WTC11 (cell line): ENCODE data around the gene VEZF1. TPM values are rescaled to one million over a fixed set of nuclear protein-coding genes. Genes with fewer than 3 reads are reported as not detected.
A peak's percentile ranks its signal among the peaks of the same experiment; 100 is the strongest.

ENCODE experiments used
- ATAC-seq: fragments of 200-7000 bp; cut with Tn5 transposase; 2 replicates; pipeline ENCODE4 v1.10.0; 2021; ENCODE audit warnings: mild to moderate bottlenecking, moderate library complexity
- CTCF ChIA-PET: fragments of 300-600 bp; sonication (Branson Sonifier 250); formaldehyde crosslinking; loops from one replicate; lab custom pipeline; 2021; ENCODE audit warnings: antibody characterized with exemption; lab: Charles Lee
- POLR2A ChIA-PET: fragments of 350-600 bp; sonication (Branson Sonifier 250); formaldehyde crosslinking; loops from one replicate; lab custom pipeline; 2021; ENCODE audit warnings: antibody characterized with exemption; lab: Charles Lee
- DNase-seq: peaks from one replicate; pipeline ENCODE4 v3.0.0; 2021; ENCODE audit warnings: low spot score
- H3K27ac Mint-ChIP-seq: 2 replicates; pipeline ENCODE4 v1.8.0; 2021; ENCODE audit warnings: mixed read lengths
- H3K27me3 Mint-ChIP-seq: 2 replicates; pipeline ENCODE4 v1.8.0; 2021; ENCODE audit warnings: low read depth, mild to moderate bottlenecking, moderate library complexity, mixed read lengths
- H3K36me3 Mint-ChIP-seq: 2 replicates; pipeline ENCODE4 v1.8.0; 2021; ENCODE audit warnings: mixed read lengths
- H3K4me1 Mint-ChIP-seq: 2 replicates; pipeline ENCODE4 v1.8.0; 2022; ENCODE audit warnings: mixed read lengths
- H3K4me3 Mint-ChIP-seq: 2 replicates; pipeline ENCODE4 v1.8.0; 2021; ENCODE audit warnings: mild to moderate bottlenecking, moderate library complexity, mixed read lengths
- H3K9me3 Mint-ChIP-seq: 2 replicates; pipeline ENCODE4 v1.8.0; 2021; ENCODE audit warnings: mixed read lengths
- CREB1 ChIP-seq: sonication (generic); formaldehyde crosslinking; IDR thresholded peaks from 2 replicates; pipeline ENCODE4 v1.8.0; 2023; ENCODE audit warnings: mild to moderate bottlenecking, missing genetic modification reagents
- ELF4 ChIP-seq: sonication (generic); formaldehyde crosslinking; IDR thresholded peaks from 2 replicates; pipeline ENCODE4 v1.8.1; 2022; ENCODE audit warnings: low read depth, mild to moderate bottlenecking, moderate library complexity, missing genetic modification reagents
- FOXP1 ChIP-seq: sonication (generic); formaldehyde crosslinking; IDR thresholded peaks from 2 replicates; pipeline ENCODE4 v1.8.0; 2022; ENCODE audit warnings: missing genetic modification reagents, mild to moderate bottlenecking, moderate library complexity, borderline replicate concordance
- NR1H2 ChIP-seq: sonication (generic); formaldehyde crosslinking; IDR thresholded peaks from 2 replicates; pipeline ENCODE4 v1.9.0; 2021; ENCODE audit warnings: mild to moderate bottlenecking, moderate library complexity, missing genetic modification reagents
- RELA ChIP-seq: sonication (generic); formaldehyde crosslinking; IDR thresholded peaks from 2 replicates; pipeline ENCODE4 v1.8.1; 2022; ENCODE audit warnings: missing genetic modification reagents, mild to moderate bottlenecking, borderline replicate concordance
- ZNF281 ChIP-seq: sonication (generic); formaldehyde crosslinking; IDR thresholded peaks from 2 replicates; pipeline ENCODE4 v1.8.0; 2023; ENCODE audit warnings: mild to moderate bottlenecking, missing genetic modification reagents
- total RNA-seq: library from RNA; stranded (reverse); gene quantifications from 3 replicates; pipeline ENCODE4 v1.2.3, GENCODE V29; 2021
- TF ChIP-seq, protein P1 (sequence below): sonication (generic); formaldehyde crosslinking; IDR thresholded peaks from 2 replicates; pipeline ENCODE4 v1.8.0; 2022; ENCODE audit warnings: missing genetic modification reagents
- TF ChIP-seq, protein P2 (sequence below): sonication (generic); formaldehyde crosslinking; IDR thresholded peaks from 2 replicates; pipeline ENCODE4 v1.8.1; 2023; ENCODE audit warnings: mild to moderate bottlenecking, missing genetic modification reagents
- TF ChIP-seq, protein P3 (sequence below): sonication (generic); formaldehyde crosslinking; IDR thresholded peaks from 2 replicates; pipeline ENCODE4 v1.8.1; 2022; ENCODE audit warnings: mild to moderate bottlenecking, missing genetic modification reagents, moderate library complexity, borderline replicate concordance
- TF ChIP-seq, protein P4 (sequence below): sonication (generic); formaldehyde crosslinking; IDR thresholded peaks from 2 replicates; pipeline ENCODE4 v1.8.0; 2023; ENCODE audit warnings: missing genetic modification reagents, mild to moderate bottlenecking, borderline replicate concordance
- TF ChIP-seq, protein P5 (sequence below): sonication (generic); formaldehyde crosslinking; IDR thresholded peaks from 2 replicates; pipeline ENCODE4 v1.8.0; 2022; ENCODE audit warnings: mild to moderate bottlenecking, missing genetic modification reagents
- TF ChIP-seq, protein P6 (sequence below): sonication (generic); formaldehyde crosslinking; IDR thresholded peaks from 2 replicates; pipeline ENCODE4 v1.8.1; 2022; ENCODE audit warnings: low read depth, missing genetic modification reagents, borderline replicate concordance

Gene VEZF1
- total RNA-seq, 1 experiment from 2014 or later, result 43.3 TPM

DNA sequence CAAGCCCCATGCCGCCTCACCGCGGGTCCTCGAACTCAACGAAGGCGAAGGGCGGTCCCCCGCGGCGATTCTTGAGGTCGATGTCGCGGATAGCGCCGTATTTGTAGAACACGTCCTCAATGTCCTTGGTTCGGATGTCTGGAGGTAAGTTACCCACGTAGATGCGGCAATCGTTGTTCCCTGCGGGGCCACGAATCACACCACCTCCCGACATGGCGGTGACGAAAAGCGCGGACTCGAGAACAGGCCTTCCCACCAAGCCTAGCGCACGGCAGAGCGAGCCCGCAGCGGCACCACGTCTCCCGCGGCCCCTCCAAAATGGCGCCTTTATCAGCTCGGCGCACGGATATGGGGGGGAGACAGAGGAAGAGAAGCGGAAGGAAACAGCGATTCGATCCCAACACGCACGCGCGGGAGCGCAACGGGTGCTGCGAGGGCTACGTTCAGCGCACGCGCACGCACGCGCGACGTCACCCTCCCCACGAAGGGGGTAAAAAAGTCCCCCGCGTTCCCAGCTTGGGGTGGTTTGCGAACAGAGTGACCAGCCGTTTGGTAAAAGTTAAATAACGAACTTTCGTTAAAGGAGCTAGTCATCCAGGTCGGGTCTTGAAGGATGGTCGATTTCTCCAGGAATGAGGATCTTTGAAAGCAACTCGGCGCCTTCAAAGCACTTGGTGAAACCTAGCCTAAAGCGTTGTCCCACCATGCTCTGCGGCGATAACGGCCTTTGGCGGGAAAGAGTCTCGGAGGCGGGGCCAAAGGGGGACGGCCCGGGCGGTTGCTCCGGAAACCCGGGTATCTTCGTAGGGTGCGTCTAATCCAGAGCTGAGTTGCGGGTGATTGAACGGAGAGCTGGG is 19.1 kb upstream of the VEZF1 start, which contains the start of gene SRSF1 (continued):
- TF ChIP-seq, protein P1, sequence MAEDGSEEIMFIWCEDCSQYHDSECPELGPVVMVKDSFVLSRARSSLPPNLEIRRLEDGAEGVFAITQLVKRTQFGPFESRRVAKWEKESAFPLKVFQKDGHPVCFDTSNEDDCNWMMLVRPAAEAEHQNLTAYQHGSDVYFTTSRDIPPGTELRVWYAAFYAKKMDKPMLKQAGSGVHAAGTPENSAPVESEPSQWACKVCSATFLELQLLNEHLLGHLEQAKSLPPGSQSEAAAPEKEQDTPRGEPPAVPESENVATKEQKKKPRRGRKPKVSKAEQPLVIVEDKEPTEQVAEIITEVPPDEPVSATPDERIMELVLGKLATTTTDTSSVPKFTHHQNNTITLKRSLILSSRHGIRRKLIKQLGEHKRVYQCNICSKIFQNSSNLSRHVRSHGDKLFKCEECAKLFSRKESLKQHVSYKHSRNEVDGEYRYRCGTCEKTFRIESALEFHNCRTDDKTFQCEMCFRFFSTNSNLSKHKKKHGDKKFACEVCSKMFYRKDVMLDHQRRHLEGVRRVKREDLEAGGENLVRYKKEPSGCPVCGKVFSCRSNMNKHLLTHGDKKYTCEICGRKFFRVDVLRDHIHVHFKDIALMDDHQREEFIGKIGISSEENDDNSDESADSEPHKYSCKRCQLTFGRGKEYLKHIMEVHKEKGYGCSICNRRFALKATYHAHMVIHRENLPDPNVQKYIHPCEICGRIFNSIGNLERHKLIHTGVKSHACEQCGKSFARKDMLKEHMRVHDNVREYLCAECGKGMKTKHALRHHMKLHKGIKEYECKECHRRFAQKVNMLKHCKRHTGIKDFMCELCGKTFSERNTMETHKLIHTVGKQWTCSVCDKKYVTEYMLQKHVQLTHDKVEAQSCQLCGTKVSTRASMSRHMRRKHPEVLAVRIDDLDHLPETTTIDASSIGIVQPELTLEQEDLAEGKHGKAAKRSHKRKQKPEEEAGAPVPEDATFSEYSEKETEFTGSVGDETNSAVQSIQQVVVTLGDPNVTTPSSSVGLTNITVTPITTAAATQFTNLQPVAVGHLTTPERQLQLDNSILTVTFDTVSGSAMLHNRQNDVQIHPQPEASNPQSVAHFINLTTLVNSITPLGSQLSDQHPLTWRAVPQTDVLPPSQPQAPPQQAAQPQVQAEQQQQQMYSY (CRISPR knock-in tag), result peak; percentile 75
- TF ChIP-seq ELF4, result no peak
- TF ChIP-seq, all 79 proteins: peak for 37

DNA sequence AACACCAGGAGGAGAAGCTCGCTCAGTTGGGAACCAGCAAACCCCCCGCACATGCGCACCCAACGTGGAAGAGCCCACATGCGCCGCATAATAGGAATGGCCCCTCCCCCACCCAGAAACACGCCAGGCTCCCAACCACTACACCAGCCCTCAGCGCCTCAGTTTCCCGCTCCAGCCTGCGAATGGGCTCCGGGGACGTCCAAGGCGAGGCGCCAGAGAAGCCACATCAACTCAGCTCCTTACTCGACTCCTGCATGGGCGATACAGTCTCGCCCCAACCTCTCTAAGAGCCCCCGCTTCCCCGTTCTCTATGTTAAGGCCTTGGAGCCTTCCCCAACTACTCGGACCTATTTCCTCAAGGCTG is 18.5 kb upstream of the VEZF1 start:
- ATAC-seq (peak; percentile 8), DNase-seq (peak; percentile 33)
- Mint-ChIP-seq H3K36me3 (peaks cover 51% of the 10 kb centered on the region), H3K4me3 (peak overlapping the region; percentile 100), H3K27me3 (no peaks in the 10 kb centered on the region), H3K9me3 (no peaks in the 10 kb centered on the region), H3K4me1 (peaks cover 49% of the 10 kb centered on the region), H3K27ac (peak overlapping the region; percentile 100)
- CTCF ChIA-PET, result interaction anchor here (1.3 to 2.4 kb wide), 5 partner anchors 77 to 173 kb away, joined by 7 to 15 read pairs (median 11); partner anchors contain the start of gene DYNLL2
- POLR2A ChIA-PET, result interaction anchor here (0.6 to 2.5 kb wide), 12 partner anchors 10 to 157 kb away, joined by 3 to 41 read pairs (median 6); partner anchors contain the start of genes CUEDC1, DYNLL2, MRPS23 and VEZF1
- TF ChIP-seq RELA (CRISPR knock-in tag) (no peak), ZNF281 (CRISPR knock-in tag) (peak; percentile 77; the same call in 1 of the 2 replicates), FOXP1 (CRISPR knock-in tag) (no peak), CREB1 (CRISPR knock-in tag) (no peak), NR1H2 (no peak)
- TF ChIP-seq, protein P2, sequence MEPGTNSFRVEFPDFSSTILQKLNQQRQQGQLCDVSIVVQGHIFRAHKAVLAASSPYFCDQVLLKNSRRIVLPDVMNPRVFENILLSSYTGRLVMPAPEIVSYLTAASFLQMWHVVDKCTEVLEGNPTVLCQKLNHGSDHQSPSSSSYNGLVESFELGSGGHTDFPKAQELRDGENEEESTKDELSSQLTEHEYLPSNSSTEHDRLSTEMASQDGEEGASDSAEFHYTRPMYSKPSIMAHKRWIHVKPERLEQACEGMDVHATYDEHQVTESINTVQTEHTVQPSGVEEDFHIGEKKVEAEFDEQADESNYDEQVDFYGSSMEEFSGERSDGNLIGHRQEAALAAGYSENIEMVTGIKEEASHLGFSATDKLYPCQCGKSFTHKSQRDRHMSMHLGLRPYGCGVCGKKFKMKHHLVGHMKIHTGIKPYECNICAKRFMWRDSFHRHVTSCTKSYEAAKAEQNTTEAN (CRISPR knock-in tag), result 0 out of 2 replicates have a peak, but pooled peaks have one; percentile 51
- TF ChIP-seq, protein P3, sequence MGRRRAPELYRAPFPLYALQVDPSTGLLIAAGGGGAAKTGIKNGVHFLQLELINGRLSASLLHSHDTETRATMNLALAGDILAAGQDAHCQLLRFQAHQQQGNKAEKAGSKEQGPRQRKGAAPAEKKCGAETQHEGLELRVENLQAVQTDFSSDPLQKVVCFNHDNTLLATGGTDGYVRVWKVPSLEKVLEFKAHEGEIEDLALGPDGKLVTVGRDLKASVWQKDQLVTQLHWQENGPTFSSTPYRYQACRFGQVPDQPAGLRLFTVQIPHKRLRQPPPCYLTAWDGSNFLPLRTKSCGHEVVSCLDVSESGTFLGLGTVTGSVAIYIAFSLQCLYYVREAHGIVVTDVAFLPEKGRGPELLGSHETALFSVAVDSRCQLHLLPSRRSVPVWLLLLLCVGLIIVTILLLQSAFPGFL (CRISPR knock-in tag), result no peak
- TF ChIP-seq, protein P4, sequence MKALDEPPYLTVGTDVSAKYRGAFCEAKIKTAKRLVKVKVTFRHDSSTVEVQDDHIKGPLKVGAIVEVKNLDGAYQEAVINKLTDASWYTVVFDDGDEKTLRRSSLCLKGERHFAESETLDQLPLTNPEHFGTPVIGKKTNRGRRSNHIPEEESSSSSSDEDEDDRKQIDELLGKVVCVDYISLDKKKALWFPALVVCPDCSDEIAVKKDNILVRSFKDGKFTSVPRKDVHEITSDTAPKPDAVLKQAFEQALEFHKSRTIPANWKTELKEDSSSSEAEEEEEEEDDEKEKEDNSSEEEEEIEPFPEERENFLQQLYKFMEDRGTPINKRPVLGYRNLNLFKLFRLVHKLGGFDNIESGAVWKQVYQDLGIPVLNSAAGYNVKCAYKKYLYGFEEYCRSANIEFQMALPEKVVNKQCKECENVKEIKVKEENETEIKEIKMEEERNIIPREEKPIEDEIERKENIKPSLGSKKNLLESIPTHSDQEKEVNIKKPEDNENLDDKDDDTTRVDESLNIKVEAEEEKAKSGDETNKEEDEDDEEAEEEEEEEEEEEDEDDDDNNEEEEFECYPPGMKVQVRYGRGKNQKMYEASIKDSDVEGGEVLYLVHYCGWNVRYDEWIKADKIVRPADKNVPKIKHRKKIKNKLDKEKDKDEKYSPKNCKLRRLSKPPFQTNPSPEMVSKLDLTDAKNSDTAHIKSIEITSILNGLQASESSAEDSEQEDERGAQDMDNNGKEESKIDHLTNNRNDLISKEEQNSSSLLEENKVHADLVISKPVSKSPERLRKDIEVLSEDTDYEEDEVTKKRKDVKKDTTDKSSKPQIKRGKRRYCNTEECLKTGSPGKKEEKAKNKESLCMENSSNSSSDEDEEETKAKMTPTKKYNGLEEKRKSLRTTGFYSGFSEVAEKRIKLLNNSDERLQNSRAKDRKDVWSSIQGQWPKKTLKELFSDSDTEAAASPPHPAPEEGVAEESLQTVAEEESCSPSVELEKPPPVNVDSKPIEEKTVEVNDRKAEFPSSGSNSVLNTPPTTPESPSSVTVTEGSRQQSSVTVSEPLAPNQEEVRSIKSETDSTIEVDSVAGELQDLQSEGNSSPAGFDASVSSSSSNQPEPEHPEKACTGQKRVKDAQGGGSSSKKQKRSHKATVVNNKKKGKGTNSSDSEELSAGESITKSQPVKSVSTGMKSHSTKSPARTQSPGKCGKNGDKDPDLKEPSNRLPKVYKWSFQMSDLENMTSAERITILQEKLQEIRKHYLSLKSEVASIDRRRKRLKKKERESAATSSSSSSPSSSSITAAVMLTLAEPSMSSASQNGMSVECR (CRISPR knock-in tag), result 0 out of 2 replicates have a peak, but pooled peaks have one; percentile 50
- TF ChIP-seq, protein P5, sequence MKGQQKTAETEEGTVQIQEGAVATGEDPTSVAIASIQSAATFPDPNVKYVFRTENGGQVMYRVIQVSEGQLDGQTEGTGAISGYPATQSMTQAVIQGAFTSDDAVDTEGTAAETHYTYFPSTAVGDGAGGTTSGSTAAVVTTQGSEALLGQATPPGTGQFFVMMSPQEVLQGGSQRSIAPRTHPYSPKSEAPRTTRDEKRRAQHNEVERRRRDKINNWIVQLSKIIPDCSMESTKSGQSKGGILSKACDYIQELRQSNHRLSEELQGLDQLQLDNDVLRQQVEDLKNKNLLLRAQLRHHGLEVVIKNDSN (CRISPR knock-in tag), result peak; percentile 11; the same call in 1 of the 2 replicates
- TF ChIP-seq, protein P6, sequence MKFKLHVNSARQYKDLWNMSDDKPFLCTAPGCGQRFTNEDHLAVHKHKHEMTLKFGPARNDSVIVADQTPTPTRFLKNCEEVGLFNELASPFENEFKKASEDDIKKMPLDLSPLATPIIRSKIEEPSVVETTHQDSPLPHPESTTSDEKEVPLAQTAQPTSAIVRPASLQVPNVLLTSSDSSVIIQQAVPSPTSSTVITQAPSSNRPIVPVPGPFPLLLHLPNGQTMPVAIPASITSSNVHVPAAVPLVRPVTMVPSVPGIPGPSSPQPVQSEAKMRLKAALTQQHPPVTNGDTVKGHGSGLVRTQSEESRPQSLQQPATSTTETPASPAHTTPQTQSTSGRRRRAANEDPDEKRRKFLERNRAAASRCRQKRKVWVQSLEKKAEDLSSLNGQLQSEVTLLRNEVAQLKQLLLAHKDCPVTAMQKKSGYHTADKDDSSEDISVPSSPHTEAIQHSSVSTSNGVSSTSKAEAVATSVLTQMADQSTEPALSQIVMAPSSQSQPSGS (CRISPR knock-in tag), result no peak
